GM12892 (cell line): Measurements from ENCODE around the gene WIPI1.

Source experiments
- POLR2A ChIP-seq: IDR thresholded peaks from 2 replicates; pipeline ENCODE4 v1.6.1; 2011; ENCODE audit warnings: low read depth, low read length, control low read depth
- POLR2AphosphoS5 ChIP-seq: IDR thresholded peaks from 2 replicates; pipeline ENCODE4 v1.6.1; 2011; ENCODE audit warnings: low read depth, low read length, control low read depth
- TAF1 ChIP-seq: IDR thresholded peaks from 2 replicates; pipeline ENCODE4 v1.6.1; 2011; ENCODE audit warnings: low read depth, mild to moderate bottlenecking, control low read depth, low read length, borderline replicate concordance

- TF ChIP-seq TAF1 = no peak
- TF ChIP-seq POLR2A = no peak
- no peak for TF ChIP-seq POLR2AphosphoS5
Measured at GRCh38 chr17:68375566-68375965, 81.7 kb downstream of the WIPI1 start.
